Activated naive CD8-positive, alpha-beta T cell treated with anti-CD3 and anti-CD28 coated beads for 36 hours (primary cell): ENCODE results near the gene IFNA8. TPM values are rescaled to one million over a fixed set of nuclear protein-coding genes. Genes with fewer than 3 reads are reported as not detected.
"Not testable (repeated sequence)": the region's sequence is repeated elsewhere in the genome, so short reads cannot be mapped to it uniquely, and the experiment has no call there.

Source experiments
- DNase-seq: peaks from one replicate; pipeline ENCODE4 v3.0.0; 2021
- H3K27ac Mint-ChIP-seq: one replicate; pipeline ENCODE4 v1.8.0; 2022; ENCODE audit warnings: mild to moderate bottlenecking, moderate library complexity, mixed read lengths
- H3K27me3 Mint-ChIP-seq: one replicate; pipeline ENCODE4 v1.8.0; 2022; ENCODE audit warnings: mild to moderate bottlenecking, mixed read lengths
- H3K36me3 Mint-ChIP-seq: one replicate; pipeline ENCODE4 v1.8.0; 2021; ENCODE audit warnings: mild to moderate bottlenecking, mixed read lengths
- H3K4me1 Mint-ChIP-seq: one replicate; pipeline ENCODE4 v1.8.0; 2021; ENCODE audit warnings: mixed read lengths
- H3K4me3 Mint-ChIP-seq: one replicate; pipeline ENCODE4 v1.8.0; 2022; ENCODE audit warnings: mild to moderate bottlenecking, moderate library complexity, mixed read lengths
- H3K9me3 Mint-ChIP-seq: one replicate; pipeline ENCODE4 v1.8.0; 2022; ENCODE audit warnings: mixed read lengths
- total RNA-seq, 2 experiments: library from RNA; stranded (reverse); gene quantifications; one replicate each; pipeline ENCODE4 v1.2.3, GENCODE V29; 2021

Gene IFNA8
- total RNA-seq: not detected

- Mint-ChIP-seq H3K36me3 (no peaks in the 10 kb centered on the region), H3K4me1 (no peaks in the 10 kb centered on the region), H3K27ac (no peak within 1 kb of the TSS), H3K4me3 (no peak within 1 kb of the TSS), H3K27me3 (peaks cover 23% of the 10 kb centered on the region), H3K9me3 (no peaks in the 10 kb centered on the region)
- no peak for DNase-seq
These were observed at the start of gene IFNA8 for GRCh38 chr9:21408817-21409216. TSS of gene IFNA8 (plus strand) at chr9:21409117. CDS start at chr9:21409177, 60 bp downstream.

GRCh38 chr9:21362287-21362686 lies 46.6 kb upstream of the IFNA8 start:
- no peak for DNase-seq
- peaks cover 3% of the 10 kb centered on the region for H3K27me3 Mint-ChIP-seq
- no peaks in the 10 kb centered on the region for H3K36me3 Mint-ChIP-seq
- no peaks in the 10 kb centered on the region for H3K9me3 Mint-ChIP-seq
- peaks cover 14% of the 10 kb centered on the region for H3K4me1 Mint-ChIP-seq
- H3K27ac Mint-ChIP-seq: no peak overlapping the region
- no peak overlapping the region for H3K4me3 Mint-ChIP-seq

DNA sequence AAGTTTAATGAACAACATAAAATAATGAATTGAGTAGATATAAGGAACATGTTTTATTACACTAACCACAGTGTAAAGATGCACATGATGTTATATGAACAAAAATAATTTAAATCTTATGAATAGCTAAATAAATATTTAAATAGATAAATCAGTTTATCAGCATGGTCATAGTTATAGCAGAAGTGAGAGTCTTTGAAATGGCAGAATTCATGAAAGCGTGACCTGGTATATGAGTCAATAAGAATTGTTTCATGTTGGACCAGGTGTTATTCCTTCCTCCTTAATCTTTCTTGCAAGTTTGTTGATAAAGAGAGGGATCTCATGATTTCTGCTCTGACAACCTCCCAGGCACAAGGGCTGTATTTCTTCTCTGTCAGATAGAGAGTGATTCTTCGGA lies 41.7 kb upstream of the IFNA8 start:
- not testable (repeated sequence) for H3K36me3 Mint-ChIP-seq, H3K27me3 Mint-ChIP-seq, H3K27ac Mint-ChIP-seq, DNase-seq, H3K9me3 Mint-ChIP-seq, H3K4me1 Mint-ChIP-seq, H3K4me3 Mint-ChIP-seq

DNA sequence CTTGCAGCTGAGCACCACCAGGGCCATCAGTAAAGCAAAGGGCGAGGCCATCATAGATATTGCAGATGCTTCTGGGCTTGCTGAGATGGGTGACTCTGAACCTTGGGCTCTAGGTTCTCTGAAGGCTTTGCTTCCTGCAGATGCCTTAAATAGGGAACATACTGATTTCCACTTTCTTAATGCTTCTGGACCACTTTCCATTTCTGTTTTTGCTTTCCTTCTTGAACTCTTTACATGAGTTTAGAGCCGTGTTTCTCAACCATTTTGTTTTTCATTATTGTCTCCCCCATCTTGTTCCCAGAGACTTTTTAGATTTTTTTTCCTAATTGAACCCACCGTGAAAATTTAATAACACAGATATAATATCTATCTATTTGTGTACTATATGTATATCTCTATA lies 41.0 kb upstream of the IFNA8 start, which contains the start of gene IFNA13:
Gene IFNA13, minus strand, starts transcription at position 101 of the 400 bp plus-strand sequence. Its CDS starts 47 bp downstream, at position 54.
- Mint-ChIP-seq H3K4me1 (no peaks in the 10 kb centered on the region), H3K4me3 (no peak within 1 kb of the TSS), H3K27me3 (peaks cover 10% of the 10 kb centered on the region), H3K9me3 (no peaks in the 10 kb centered on the region), H3K27ac (no peak within 1 kb of the TSS), H3K36me3 (no peaks in the 10 kb centered on the region)
- DNase-seq: no peak

GRCh38 chr9:21371467-21371866 lies 37.5 kb upstream of the IFNA8 start:
- peaks cover 19% of the 10 kb centered on the region for H3K27me3 Mint-ChIP-seq
- not testable (repeated sequence) for H3K4me1 Mint-ChIP-seq, H3K4me3 Mint-ChIP-seq, H3K9me3 Mint-ChIP-seq, DNase-seq, H3K36me3 Mint-ChIP-seq, H3K27ac Mint-ChIP-seq

DNA sequence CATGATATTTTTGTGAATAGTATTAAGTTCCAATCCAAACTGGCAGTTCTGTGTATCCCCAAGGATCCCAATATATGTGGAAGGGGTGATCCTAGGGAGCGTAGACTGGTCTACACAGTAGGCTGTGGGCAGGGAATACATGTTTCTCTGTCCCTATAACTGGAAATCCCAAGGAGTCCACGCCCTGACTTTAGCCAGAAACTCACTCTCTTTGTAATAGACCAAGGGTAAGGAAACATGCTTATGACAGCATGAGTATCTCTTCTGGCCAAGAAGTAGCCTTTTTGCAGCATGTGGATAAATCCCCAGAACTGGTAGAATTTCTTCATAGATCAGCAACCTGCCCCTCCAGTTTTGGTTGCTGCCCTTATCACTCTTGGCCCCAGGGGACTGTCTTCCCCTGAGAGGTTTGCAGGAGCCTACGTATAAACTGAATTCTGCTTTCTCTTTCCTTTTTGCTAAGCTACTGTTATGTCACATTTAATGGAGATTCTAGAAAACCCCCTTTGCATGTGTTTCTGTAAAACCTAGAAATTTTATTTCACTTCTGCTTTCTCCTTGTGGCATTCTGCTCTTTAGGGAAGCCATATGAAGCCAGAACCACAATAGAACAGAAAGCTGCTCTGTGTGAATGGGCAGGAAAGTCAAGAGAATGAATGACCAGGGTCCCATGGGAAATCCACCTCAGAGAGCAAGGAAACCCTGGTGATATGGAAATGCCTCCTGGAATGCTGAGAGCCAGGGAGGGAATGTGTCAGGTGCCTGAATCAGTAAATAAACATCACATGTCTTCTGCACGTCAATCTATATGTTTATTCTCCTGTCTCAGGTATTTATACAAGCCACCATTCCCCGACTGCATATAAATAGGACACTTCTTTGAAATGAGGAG lies 27.2 kb upstream of the IFNA8 start:
- DNase-seq: peak; percentile 14
- no peak overlapping the region for H3K27ac Mint-ChIP-seq
- H3K4me1 Mint-ChIP-seq: peaks cover 27% of the 10 kb centered on the region
- no peaks in the 10 kb centered on the region for H3K9me3 Mint-ChIP-seq
- H3K36me3 Mint-ChIP-seq: no peaks in the 10 kb centered on the region
- peaks cover 43% of the 10 kb centered on the region for H3K27me3 Mint-ChIP-seq
- peak overlapping the region; percentile 30 for H3K4me3 Mint-ChIP-seq

GRCh38 chr9:21383627-21384026 lies 25.3 kb upstream of the IFNA8 start:
- Mint-ChIP-seq H3K4me3 (no peak overlapping the region), H3K4me1 (peaks cover 27% of the 10 kb centered on the region), H3K9me3 (no peaks in the 10 kb centered on the region), H3K27me3 (peaks cover 49% of the 10 kb centered on the region), H3K27ac (no peak overlapping the region), H3K36me3 (no peaks in the 10 kb centered on the region)
- no peak for DNase-seq

- DNase-seq: no peak
- H3K27ac Mint-ChIP-seq: no peak within 1 kb of the TSS
- peaks cover 20% of the 10 kb centered on the region for H3K4me1 Mint-ChIP-seq
- no peaks in the 10 kb centered on the region for H3K9me3 Mint-ChIP-seq
- no peak within 1 kb of the TSS for H3K4me3 Mint-ChIP-seq
- H3K27me3 Mint-ChIP-seq: peaks cover 46% of the 10 kb centered on the region
- no peaks in the 10 kb centered on the region for H3K36me3 Mint-ChIP-seq
These were observed 23.7 kb upstream of the IFNA8 start, which contains the start of gene IFNA2 for GRCh38 chr9:21385131-21385670. TSS of gene IFNA2 (minus strand) at chr9:21385398. CDS start at chr9:21385329, 69 bp downstream.

- Mint-ChIP-seq H3K4me3 (no peak overlapping the region), H3K27me3 (peaks cover 62% of the 10 kb centered on the region), H3K36me3 (no peaks in the 10 kb centered on the region), H3K9me3 (no peaks in the 10 kb centered on the region), H3K27ac (no peak overlapping the region), H3K4me1 (peaks cover 8% of the 10 kb centered on the region)
- DNase-seq: no peak
These were observed 16.6 kb upstream of the IFNA8 start for GRCh38 chr9:21392270-21392669.

DNA sequence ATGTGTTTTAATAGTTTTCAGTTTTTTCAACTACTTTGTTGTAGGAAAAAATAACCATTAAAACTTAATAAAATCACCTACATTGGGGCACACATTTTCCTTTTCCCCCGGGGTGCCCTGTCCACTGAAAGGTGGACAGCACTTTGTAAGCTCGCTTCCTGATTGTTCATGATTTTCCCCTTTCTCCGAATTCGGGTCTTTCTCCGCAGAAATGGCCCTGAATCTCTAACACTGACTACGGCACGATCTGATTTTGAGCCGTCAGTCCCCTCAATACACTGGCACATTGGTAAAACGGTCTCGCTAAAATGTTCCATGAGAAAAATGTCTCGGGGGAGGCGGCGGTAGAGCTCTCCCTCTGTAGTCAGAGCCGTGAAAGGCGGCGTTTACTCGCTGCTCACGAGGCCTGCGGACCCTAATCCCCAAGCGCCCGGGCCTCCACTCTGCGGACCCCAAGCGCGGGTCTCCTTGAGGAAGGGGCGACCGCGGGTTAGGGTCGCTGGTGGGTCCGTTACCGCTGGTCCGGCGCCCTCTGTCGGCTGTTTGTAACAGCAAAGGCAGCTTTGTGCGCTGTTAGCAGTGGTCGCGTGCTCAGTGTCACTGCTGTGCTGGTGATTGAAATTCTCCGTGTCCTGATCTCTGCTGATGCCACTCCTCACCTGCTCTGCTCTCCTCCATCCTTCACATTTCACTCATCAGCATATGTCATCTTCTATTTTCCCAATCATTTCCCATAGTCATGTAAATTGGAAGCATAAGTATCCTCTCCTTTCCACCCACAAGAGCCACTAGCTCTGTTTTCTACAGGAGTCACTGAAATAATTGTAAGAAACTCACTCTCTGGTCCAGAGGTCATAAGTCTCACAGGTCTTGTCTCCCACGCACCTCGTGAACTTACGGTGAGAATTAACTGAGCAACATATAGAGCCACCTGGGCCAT lies 12.9 kb upstream of the IFNA8 start:
- peak; percentile 57 for DNase-seq
- Mint-ChIP-seq H3K27me3 (peaks cover 63% of the 10 kb centered on the region), H3K4me3 (peak overlapping the region; percentile 64), H3K36me3 (no peaks in the 10 kb centered on the region), H3K9me3 (peaks cover 1% of the 10 kb centered on the region), H3K4me1 (peaks cover 15% of the 10 kb centered on the region), H3K27ac (no peak overlapping the region)

DNA sequence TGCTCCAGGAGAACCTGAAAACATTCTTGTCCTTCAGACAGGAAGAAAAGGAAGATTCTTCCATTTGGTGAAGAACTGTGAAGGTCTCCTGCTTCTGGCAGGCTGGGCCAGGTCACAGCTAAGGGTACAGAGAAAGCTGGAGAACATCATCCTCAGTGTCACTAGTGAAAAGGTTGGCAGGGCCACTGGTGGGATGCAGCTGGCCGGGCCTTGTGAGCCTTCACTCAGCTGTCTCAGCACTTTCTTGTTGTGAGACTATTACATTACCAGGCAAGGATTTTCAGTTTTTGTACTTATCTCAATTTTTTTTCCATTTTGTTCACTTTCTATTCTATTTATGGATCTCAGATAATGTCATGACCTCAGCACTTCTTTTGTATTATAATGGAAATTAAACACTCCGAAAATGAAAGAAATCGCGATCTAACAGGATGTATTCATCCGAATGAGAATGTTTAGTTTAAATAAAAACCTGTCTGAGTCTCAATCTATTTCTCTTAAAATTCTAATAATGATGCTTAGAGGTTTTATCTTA lies 9.9 kb upstream of the IFNA8 start:
- DNase-seq: no peak
- H3K4me3 Mint-ChIP-seq: no peak overlapping the region
- H3K27ac Mint-ChIP-seq: no peak overlapping the region
- H3K27me3 Mint-ChIP-seq: peaks cover 73% of the 10 kb centered on the region
- no peaks in the 10 kb centered on the region for H3K36me3 Mint-ChIP-seq
- H3K4me1 Mint-ChIP-seq: peaks cover 21% of the 10 kb centered on the region
- H3K9me3 Mint-ChIP-seq: peaks cover 1% of the 10 kb centered on the region

DNA sequence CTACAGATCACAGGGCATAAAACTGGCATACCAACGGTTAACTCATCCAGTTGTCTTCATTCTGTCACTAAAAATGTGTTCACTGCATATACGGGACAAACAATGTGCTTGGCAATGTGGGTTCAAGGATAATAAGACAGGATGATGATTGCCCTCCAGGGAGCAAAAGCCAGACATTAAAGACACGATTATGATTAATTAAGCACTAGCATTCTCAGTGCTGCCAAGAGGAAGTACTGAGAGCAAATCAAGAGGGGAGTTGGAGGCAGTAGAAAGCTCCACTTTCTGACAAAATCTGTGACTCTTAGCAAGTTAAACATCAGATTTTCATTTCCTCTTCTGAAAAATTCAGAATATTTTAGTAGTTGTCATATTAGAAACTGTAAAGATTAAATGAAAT lies 9.0 kb upstream of the IFNA8 start:
- H3K27me3 Mint-ChIP-seq: peaks cover 74% of the 10 kb centered on the region
- no peak overlapping the region for H3K27ac Mint-ChIP-seq
- H3K4me1 Mint-ChIP-seq: peaks cover 21% of the 10 kb centered on the region
- no peak for DNase-seq
- no peaks in the 10 kb centered on the region for H3K36me3 Mint-ChIP-seq
- H3K4me3 Mint-ChIP-seq: no peak overlapping the region
- peaks cover 1% of the 10 kb centered on the region for H3K9me3 Mint-ChIP-seq

GRCh38 chr9:21402386-21403251 lies 6.3 kb upstream of the IFNA8 start:
- Mint-ChIP-seq H3K4me1 (peaks cover 13% of the 10 kb centered on the region), H3K9me3 (peaks cover 1% of the 10 kb centered on the region), H3K4me3 (peak overlapping the region; percentile 69), H3K27me3 (peaks cover 57% of the 10 kb centered on the region), H3K36me3 (no peaks in the 10 kb centered on the region), H3K27ac (no peak overlapping the region)
- peak; percentile 10 for DNase-seq

DNA sequence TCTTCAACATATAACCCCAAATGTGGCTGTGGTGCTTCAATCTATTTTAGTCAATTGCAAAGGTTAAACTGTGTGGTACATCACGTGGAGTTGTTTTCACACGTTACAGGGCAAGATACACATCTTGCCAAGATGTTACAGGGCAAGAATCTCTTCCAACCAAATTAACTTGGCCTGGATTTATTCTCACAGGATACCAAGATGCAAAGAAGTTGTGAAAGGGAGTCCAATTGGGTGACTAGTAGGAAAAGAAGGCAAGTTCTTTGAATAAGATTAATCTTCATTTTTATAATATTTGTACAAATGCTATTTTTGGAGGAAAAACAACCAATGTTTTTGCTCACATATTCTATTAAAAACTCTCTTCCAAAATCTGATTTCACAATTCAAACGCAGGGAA lies 4.8 kb upstream of the IFNA8 start:
- peaks cover 44% of the 10 kb centered on the region for H3K27me3 Mint-ChIP-seq

More for the DNA sequence above, 4.8 kb upstream of the IFNA8 start:
- Mint-ChIP-seq H3K36me3 (no peaks in the 10 kb centered on the region), H3K4me1 (peaks cover 8% of the 10 kb centered on the region), H3K27ac (no peak overlapping the region), H3K9me3 (peaks cover 1% of the 10 kb centered on the region), H3K4me3 (no peak overlapping the region)
- DNase-seq: no peak
